ENCODE results near the gene NHP2.
A peak's percentile ranks its signal among the peaks of the same experiment; 100 is the strongest.

NHP2 gene

GRCh38 chr5:178177569-178177968 lies 23.9 kb upstream of the NHP2 start:
- ChIA-PET POLR2A (ENCODE audit: low non-redundant PET) (no interaction called here), CTCF (interaction anchor here (0.7 kb wide), 1 partner anchor 28 kb away, joined by 6 read pairs; no protein-coding TSS in a partner anchor)
- TF ChIP-seq CTCF (conservative IDR thresholded peaks at IDR 0.05; ENCODE audit: low read depth), result no peak
- no peak overlapping the region for H3K27ac ChIP-seq
- DNase-seq (ENCODE audit: low spot score), result no peak

- CTCF ChIA-PET, result interaction anchor here (0.7 kb wide), 1 partner anchor 20 kb away, joined by 3 read pairs; no protein-coding TSS in a partner anchor
- POLR2A ChIA-PET (ENCODE audit: low non-redundant PET), result no interaction called here
- no peak for DNase-seq (ENCODE audit: low spot score)
- no peak overlapping the region for H3K27ac ChIP-seq
- no peak for TF ChIP-seq CTCF (conservative IDR thresholded peaks at IDR 0.05; ENCODE audit: low read depth)
Measured at GRCh38 chr5:178176791-178177190, 23.1 kb upstream of the NHP2 start.

- ChIA-PET POLR2A (ENCODE audit: low non-redundant PET) (no interaction called here), CTCF (no interaction called here)
Measured at GRCh38 chr5:178174456-178174855, 20.8 kb upstream of the NHP2 start.

GRCh38 chr5:178170455-178170854 lies 16.8 kb upstream of the NHP2 start:
- CTCF ChIA-PET, result interaction anchor here (0.7 kb wide), 1 partner anchor 15 kb away, joined by 3 read pairs; no protein-coding TSS in a partner anchor
- no peak for TF ChIP-seq CTCF (conservative IDR thresholded peaks at IDR 0.05; ENCODE audit: low read depth)
- POLR2A ChIA-PET (ENCODE audit: low non-redundant PET), result no interaction called here
- no peak for DNase-seq (ENCODE audit: low spot score)
- H3K27ac ChIP-seq, result no peak overlapping the region

More at GRCh38 chr5:178174456-178174855, 20.8 kb upstream of the NHP2 start:
- no peak for TF ChIP-seq CTCF (conservative IDR thresholded peaks at IDR 0.05; ENCODE audit: low read depth)
- H3K27ac ChIP-seq, result no peak overlapping the region
- no peak for DNase-seq (ENCODE audit: low spot score)

GRCh38 chr5:178165581-178165980 lies 11.9 kb upstream of the NHP2 start:
- POLR2A ChIA-PET (ENCODE audit: low non-redundant PET), result interaction anchor here (0.6 kb wide), 1 partner anchor 1839 kb away, joined by 3 read pairs; no protein-coding TSS in a partner anchor
- no peak for DNase-seq (ENCODE audit: low spot score)
- CTCF ChIA-PET, result interaction anchor here (0.9 to 1.4 kb wide), 2 partner anchors 90 to 91 kb away, joined by 5 to 9 read pairs; no protein-coding TSS in a partner anchor
- no peak for TF ChIP-seq CTCF (conservative IDR thresholded peaks at IDR 0.05; ENCODE audit: low read depth)
- H3K27ac ChIP-seq, result no peak overlapping the region

- DNase-seq (ENCODE audit: low spot score), result peak; percentile 89
- CTCF ChIA-PET, result interaction anchor here (0.6 to 4.3 kb wide), 8 partner anchors 18 to 319 kb away, joined by 3 to 46 read pairs (median 4); no protein-coding TSS in a partner anchor
- H3K27ac ChIP-seq, result no peak overlapping the region
- POLR2A ChIA-PET (ENCODE audit: low non-redundant PET), result no interaction called here
- peak; percentile 99 for TF ChIP-seq CTCF (conservative IDR thresholded peaks at IDR 0.05; ENCODE audit: low read depth)
Measured at GRCh38 chr5:178163772-178164735, 10.4 kb upstream of the NHP2 start.
